Stimulated activated CD8-positive, alpha-beta memory T cell treated with anti-CD3 and anti-CD28 coated beads, Interleukin-4, amount 100 ng/mL, for 24 hours (primary cell): ENCODE measurements around the gene TXNDC5.
"Not testable (repeated sequence)": the region's sequence is repeated elsewhere in the genome, so short reads cannot be mapped to it uniquely, and the experiment has no call there.

Experiments
- DNase-seq: peaks from one replicate; pipeline ENCODE4 v3.0.0-alpha.2; 2020; ENCODE audit warnings: low read depth

The TXNDC5 gene

GRCh38 chr6:7895125-7895423, 15.5 kb downstream of the TXNDC5 start:
- no peak for DNase-seq

GRCh38 chr6:7894262-7895124, 16.1 kb downstream of the TXNDC5 start:
- DNase-seq, result no peak

GRCh38 chr6:7893342-7893741, 17.2 kb downstream of the TXNDC5 start:
- no peak for DNase-seq

GRCh38 chr6:7892367-7892766, 18.2 kb downstream of the TXNDC5 start:
- DNase-seq, result not testable (repeated sequence)

- no peak for DNase-seq
Measured at GRCh38 chr6:7891078-7891872, 19.3 kb downstream of the TXNDC5 start.

GRCh38 chr6:7888587-7889357, 21.8 kb downstream of the TXNDC5 start:
- DNase-seq, result no peak

- DNase-seq, result no peak
Measured at GRCh38 chr6:7887278-7887991, 23.2 kb downstream of the TXNDC5 start.

GRCh38 chr6:7886132-7886531, 24.5 kb downstream of the TXNDC5 start:
- no peak for DNase-seq

- no peak for DNase-seq
Measured at GRCh38 chr6:7883381-7883780, 27.2 kb downstream of the TXNDC5 start.

GRCh38 chr6:7882505-7883257, 27.9 kb downstream of the TXNDC5 start:
- no peak for DNase-seq

GRCh38 chr6:7881765-7882500, 28.7 kb downstream of the TXNDC5 start:
- DNase-seq, result no peak

GRCh38 chr6:7880718-7881107, 29.9 kb downstream of the TXNDC5 start:
- no peak for DNase-seq

GRCh38 chr6:7879980-7880717, 30.4 kb downstream of the TXNDC5 start:
- no peak for DNase-seq

GRCh38 chr6:7879579-7879978, 31.0 kb downstream of the TXNDC5 start:
- no peak for DNase-seq

- no peak for DNase-seq
Measured at GRCh38 chr6:7879043-7879442, 31.5 kb downstream of the TXNDC5 start.

GRCh38 chr6:7878401-7878964, 32.1 kb downstream of the TXNDC5 start:
- DNase-seq, result no peak

GRCh38 chr6:7868926-7869325, 41.7 kb downstream of the TXNDC5 start:
- DNase-seq, result no peak

- DNase-seq, result no peak
Measured at GRCh38 chr6:7866526-7866925, 44.1 kb downstream of the TXNDC5 start.

GRCh38 chr6:7865781-7866180, 44.8 kb downstream of the TXNDC5 start:
- no peak for DNase-seq

- DNase-seq, result no peak
Measured at GRCh38 chr6:7859591-7859990, 51.0 kb downstream of the TXNDC5 start.
